ENCODE results near the gene TMEM120B.

GRCh38 chr12:121712190-121712460 is 427 bp upstream of the TMEM120B start:
- no peak for TF ChIP-seq YY1 (IDR thresholded peaks at IDR 0.05; ENCODE audit: insufficient read depth, insufficient read length)
- TF ChIP-seq ZNF274 (IDR thresholded peaks at IDR 0.05; ENCODE audit: low read depth, low read length) = no peak
- TF ChIP-seq SUZ12 (IDR thresholded peaks at IDR 0.05; ENCODE audit: extremely low read depth, insufficient read depth, insufficient read length) = no peak

Measured in NT2/D1 (cell line).